SHP77 treated with DMSO at 0.1 percent for 48 hours (cell line): Measurements from ENCODE around the gene ALOXE3.

Experiments used
- DNase-seq: peaks from one replicate; lab custom pipeline; 2025; lab: John Stamatoyannopoulos, UW

ALOXE3 gene

DNA sequence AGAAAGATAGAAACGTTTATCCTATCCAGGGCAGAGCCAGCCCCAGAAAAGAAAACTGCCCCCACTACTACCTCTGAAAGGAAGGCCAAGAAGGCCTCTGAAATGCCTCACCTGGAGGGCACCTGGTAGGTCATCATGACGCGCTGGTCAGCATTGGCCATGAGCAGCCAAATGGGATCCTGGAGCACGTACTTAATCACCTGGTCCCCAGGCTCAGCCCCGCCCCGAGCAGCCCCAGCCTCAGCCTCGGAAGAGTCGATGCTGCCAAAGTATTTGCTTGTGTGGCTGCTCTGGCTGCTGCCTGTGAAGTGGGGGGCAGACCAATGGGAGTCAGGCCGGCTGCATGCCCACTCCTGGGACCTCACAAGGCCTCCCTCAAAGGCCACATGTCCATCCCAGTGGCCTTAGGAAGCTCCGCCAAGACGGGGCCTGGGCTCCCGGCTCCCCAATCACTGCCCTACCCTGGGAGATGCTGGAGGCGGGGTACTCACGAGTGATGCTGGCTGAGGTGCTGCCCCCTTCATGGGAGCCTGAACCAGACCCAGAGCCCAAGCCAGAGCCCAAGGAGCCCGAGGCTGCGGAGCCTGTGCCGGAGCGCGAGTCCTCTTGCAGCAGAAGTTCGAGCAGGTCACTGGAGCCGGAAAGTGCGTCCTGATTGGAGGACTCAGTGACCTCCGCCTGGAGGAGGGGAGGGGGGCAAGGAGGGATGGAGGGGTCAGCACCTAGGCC lies 24.0 kb upstream of the ALOXE3 start:
- DNase-seq, result no peak

DNA sequence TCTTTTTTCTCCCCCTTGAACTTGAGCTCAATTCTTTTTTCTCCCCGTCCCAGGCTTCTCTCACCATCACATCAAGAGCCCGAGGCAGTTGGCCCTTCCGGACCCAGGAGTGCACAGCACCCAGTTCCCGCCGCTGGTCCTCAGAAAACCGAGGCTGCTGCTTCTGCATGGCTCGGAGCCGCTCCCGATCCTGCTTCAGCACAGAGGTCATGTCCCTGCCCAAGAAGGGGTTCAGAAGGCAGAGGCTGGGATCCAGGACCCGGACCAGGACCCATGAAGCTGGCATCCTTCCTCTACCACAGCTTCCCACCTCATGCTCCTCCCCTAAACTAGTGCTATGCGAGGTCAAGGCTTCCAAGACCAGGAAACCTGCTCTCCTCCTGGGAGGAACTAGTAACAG lies 23.4 kb upstream of the ALOXE3 start:
- DNase-seq, result no peak

DNA sequence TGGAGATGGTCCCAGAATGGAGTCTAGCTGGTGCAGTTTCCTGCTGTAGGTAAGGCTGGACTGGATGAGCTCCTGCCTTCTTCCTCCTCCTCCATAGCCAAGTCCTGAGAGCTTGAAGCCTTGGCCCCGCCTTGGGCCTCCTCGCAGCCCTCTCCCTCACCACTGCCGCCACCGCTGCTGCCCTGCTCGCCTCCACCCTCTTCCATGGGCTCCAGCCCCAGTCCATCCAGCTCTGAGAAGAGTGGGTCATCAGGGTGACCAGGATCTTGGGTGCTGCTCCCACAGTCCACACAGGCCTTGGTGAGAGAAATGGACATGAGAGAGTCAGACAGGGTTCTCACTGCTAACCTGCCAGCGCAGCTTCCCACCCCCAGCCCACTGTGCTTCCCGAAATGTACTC lies 22.7 kb upstream of the ALOXE3 start:
- DNase-seq, result no peak

DNA sequence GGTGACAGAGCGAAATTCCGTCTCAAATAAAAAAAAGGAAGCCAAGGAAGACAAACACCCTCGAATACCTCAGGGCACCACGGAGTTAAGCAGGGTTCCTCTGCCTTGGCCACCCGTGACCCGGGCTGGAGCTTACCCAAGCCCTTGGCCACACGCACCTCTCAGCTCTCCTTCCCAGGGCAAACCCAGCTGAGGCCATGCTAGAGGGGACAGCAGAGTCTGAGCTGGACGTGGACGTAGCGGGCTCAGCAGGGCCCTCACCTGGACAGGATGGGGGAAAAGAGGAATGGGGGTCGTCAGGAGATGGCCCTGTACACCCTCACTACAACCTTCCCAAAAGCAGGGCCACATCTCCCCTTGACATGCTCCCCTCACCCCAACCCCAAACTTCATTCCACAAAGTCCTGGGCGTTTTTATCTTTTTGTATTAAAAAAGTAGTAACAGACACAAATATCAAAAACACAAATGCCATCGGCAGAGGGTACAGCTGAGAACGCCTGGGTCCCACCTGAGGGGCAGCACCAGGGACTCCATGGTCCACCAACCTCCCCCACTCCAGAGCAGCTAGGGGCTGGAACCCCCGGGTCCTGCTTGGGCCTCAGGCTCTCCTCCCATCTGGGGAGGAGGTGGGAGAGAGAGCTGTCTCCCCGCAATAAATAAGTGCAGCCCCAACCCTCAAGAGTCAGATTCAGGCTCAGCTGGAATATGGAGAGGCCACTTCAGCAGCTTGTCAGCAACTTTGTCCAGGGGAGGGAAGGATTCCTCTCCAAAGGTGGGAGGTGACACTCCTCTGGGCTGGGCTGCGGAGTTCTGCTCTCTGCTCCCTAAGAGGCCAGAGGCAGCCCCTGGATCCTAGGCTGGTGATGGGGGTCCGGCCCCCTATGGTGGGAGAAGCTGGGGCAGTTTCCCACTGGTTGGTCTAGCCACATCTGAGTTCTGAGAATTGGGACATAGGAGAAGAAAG lies 22.0 kb upstream of the ALOXE3 start:
- no peak for DNase-seq

DNA sequence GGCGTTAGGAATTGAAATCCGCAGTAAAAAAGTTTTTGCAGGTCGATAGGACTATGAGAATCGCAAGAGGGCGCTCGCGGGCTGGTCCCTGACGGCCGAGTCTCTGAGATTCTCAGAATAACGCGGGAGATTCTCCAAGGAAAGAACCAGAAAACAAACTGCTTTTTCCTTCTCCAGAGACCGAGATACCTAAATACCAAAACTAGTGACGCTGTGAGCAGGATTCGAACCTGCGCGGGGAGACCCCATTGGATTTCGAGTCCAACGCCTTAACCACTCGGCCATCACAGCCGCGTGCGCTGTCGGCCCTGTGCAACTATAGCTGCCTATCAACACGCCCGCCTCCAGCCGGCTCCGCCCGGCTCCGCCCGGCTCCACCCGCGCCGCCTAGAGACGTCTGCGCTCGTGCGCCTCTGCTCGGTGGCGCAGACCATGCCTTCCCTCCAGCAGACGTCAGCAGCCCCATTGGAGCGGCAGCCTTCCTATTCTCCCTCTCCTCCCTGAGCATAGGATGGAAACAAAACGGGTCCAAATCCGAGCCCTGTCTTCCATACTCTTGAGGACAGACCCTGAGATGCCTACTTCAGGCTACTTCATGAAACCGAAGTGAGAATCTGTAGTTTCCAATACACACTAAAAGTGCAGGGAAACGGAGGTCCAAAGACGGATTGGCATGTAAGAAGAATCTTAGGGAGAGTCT lies 20.5 kb upstream of the ALOXE3 start:
- DNase-seq, result peak; percentile 97

DNA sequence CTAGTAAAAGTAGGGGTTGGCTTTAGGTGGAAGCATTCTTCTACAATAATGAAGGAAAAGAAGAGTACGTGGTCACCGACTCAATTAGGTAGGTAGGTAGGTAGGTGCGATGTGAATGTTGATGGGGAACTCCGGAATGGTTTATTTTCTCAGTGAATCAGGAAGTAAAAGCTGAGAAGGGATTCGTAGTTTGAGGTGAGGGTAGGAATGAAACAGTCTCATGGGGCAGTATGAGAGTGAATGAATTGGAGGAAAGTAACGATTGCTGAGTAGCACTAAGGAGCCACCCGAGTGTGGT lies 20.0 kb upstream of the ALOXE3 start:
- DNase-seq, result no peak

DNA sequence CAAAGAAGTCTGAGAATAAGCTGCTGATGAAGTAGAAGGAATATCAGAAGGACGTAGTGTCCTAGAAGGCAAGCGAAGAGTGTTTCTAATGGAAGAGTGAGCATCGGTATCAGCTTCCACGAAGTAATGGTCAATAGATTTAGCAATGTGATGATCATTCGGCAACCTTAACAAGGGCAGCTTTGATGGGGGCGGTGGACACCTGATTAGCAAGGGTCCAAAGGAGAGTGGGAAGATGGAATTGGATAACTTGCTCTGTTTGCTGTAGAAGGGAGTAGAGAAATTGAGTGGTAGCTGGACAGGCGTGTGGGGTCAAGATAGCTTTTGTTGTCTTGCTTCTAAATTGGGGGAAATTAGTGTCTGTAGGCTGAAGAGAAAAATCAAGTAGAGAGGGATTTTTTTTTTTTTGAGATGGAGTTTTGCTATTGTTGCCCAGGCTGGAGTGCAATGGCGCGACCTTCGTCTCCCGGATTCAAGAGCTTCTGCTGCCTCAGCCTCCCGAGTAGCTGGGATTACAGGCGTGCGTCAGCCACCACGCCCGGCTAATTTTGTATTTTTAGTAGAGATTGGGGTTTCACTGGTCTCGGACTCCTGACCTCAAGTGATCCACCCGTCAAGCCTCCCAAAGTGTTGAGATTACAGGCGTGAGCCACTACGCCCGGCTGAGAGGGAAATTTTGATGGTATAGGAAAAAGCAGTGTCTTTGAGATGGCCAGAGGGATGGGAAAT lies 19.5 kb upstream of the ALOXE3 start:
- DNase-seq, result no peak

DNA sequence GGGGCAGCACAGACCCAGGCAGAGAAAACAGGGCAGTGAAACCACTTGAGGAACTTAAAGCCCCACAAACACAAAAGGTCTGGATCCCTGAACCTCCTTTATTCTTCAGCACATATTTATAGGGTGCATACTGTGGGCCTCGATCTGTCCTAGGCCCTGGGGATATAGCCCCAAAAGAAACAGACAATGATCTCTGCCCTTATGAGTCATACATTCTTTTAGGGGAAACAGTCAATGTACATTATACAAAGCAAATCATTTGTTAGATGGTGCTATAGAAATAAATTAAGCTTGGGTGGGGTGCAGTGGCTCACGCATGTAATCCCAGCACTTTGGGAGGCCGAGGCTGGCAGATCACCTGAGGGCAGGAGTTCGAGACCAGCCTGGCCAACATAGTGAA lies 15.6 kb upstream of the ALOXE3 start:
- DNase-seq, result no peak

DNA sequence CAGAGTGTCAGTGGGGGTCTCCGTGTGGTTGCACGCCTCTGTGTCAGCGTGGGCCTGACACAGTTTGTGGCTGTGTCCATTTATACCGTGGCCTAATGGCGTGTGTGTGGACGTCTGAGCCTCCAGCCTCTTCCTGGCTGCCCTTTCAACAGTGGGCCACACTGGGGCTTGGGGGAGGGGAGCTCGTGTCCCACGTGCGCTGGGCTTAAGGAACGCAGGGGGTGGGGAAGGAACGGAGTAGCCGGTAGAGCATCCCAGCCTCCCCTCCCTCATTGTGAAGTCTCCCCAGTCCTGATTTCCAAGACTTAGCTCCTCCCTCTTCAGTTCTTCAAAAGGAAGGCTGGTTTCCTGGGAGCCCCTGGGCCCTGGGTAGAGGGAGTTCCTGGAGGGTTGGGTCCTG lies 15.1 kb upstream of the ALOXE3 start:
- no peak for DNase-seq

DNA sequence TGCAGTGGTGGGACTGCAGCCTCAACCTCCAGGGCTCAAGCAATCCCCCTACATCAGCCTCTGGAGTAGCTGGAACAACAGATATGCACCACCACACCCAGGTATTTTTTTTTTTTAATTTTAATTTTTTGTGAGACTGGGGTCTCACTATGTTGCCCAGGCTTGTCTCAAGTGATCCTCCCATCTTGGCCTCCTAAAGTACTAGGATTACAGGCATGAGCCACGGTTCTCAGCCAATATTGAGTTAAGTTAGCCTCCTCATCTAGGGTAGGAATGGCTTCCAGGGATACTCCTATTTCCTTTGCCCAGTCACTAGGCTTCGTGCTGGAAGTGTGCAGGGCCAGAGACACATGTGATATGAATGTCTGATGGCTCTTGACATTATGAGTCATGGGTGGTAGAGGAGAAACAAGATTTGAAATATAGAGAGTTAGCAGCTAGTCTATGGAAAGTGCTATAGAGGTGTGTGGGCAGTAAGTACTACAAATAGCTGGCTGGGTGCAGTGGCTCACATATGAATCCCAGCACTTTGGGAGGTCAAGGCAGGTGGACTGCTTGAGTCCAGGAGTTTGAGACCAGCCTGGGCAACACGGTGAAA lies 13.6 kb upstream of the ALOXE3 start:
- DNase-seq, result no peak

DNA sequence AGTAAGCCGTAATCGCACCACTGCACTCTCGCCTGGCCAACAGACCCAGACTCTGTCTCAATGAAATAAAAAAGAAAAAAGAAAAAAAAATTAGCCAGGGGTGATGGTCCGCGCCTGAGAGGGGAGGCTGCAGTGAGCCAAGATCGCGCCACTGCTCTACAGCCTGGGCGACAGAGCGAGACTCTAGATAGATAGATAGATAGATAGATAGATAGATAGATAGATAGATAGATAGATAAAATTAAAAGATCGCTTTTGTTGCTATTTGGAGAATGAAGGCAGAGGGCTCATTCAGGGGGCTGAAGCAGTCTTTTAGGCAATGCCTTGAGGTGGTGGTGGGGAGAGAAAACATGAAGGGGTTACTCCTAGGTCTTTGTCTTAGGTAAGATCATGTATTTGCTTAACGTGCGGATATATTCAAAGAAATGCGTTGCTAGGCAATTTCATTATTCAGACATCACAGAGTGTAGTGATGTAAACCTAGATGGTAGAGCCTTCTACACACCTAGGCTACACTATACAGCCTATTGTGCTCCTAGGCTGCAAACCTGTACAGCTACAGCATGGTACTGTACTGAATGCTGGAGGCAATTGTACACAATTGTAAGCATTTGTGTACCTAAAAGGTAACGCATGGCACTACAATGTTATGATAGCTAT lies 9.9 kb upstream of the ALOXE3 start:
- no peak for DNase-seq

DNA sequence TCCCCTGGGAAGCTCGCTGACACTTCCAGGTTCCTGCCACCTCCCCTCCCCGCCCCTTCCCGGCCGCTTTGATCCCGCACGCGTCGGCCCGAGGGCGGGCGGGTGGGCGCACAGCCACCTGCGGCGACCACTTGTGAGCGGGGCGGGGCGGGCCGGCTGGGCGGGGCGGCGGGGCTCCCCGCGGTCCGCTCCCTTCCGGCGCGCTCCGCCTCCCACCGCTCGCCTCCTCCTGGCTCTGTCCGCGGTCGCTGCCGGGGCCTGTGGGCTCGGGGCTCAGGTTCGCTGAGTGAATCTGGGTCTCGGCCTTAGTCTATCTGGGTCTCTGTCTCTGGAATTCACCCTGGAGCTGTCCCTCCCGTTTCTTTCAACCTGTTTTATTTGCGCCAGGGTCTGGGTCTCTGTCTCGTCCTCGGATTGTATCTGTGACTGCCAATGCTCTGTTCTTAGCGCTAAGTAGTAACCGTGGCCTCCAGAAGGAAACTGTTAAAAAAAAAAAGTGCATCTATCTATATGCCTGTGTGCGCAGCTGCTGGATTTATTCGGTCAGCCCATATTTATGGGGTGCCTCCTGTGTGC lies 8.3 kb upstream of the ALOXE3 start:
- peak; percentile 65 for DNase-seq

DNA sequence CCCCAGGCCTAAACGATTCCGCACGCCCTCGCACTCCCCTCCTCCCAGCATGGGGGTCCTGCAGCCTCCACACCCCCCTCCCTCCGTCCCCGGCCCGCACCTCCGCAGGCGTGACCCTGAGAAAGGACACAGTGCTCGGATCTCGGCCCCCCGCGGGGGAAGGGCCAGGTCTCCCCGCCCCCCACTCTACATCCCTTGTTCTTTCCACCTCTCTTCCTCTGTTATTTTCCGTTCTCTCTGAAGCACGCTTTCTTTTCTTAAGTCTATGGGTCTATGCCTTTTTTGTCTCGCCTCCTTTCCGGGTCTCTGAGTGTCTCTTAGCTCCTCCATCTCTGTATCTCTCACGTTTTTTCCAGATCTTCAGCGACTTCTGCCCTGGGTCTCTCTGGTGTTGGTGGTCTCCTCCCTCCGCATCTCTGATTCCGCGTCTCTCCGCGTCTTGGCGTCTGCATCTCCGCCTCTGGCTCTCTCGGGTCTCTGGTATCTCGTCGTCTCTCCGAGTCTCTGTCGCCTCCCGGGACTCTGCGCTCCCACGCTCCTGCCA lies 7.7 kb upstream of the ALOXE3 start:
- DNase-seq, result peak; percentile 63

DNA sequence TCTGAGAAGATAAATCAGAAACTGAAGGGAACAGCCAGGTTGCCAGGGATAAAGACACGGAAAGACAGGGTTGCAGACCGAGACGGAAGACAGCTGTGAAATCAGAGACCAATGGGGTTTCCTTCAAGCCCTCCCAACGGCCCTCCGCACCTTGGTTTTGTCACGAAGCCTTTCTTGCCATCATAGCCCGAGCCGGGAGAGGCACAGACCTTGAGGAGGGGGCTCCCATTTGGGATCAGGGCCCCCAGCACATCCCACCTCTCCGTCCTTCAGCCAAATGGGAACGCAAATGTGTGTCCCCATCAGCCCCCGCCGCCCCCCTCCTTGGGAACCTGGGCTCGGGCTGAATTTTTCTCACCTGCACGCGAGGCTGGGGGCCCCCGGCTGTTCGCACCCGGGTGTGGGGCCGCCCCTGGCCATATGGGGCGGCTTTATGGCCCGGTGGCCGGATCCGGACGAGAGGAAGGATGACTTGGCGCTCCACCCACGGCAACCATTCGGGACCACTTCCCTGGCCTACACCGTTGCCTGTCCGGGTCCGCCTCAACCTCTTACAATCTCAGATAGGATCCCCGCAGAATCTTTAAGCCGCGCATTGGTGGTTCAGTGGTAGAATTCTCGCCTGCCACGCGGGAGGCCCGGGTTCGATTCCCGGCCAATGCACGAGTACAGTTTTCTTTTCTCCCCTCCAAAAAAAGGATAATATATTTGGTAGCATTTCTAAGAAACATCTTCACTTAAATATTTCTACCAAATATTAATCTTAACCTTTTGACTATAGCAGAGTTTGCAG lies 7.0 kb upstream of the ALOXE3 start:
- peak; percentile 80 for DNase-seq

DNA sequence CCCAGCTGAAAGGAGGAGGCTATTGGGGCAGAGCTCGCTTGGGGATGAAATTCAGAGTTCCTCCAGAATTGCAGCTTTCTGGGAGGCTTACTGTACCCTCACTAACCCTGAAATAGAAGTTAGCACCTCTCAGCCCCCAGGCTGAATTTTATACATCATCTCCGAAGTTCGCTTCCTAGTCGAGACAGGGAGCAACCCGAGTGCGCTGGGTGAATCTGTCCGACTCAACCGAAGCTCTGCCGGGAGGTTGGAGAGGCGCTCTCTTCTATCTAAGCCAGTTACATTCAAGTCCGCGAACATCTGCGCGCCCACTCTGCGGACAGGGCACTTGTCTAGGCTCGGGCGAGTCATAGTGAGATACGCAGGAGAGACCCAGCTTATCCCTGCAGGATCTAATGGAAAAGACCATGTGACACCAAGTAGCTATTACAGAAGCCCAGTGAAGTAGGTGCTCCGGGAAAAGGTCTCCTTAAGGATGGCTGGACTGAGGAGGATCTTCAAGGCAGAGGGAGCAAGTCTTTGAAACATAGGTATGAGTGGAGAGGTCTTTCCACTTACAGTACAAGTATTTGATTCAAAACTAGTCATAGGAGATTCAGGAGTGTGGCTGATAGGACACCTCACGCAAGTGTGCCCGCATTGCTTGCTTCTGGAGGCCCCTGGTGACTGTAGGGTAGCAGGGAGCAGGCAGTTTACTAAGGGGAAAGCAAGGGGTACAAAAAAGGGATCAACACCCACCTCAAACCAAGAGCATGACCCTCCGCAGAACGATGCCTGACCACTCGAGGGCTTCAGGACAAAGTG lies 6.2 kb upstream of the ALOXE3 start:
- peak; percentile 47 for DNase-seq

DNA sequence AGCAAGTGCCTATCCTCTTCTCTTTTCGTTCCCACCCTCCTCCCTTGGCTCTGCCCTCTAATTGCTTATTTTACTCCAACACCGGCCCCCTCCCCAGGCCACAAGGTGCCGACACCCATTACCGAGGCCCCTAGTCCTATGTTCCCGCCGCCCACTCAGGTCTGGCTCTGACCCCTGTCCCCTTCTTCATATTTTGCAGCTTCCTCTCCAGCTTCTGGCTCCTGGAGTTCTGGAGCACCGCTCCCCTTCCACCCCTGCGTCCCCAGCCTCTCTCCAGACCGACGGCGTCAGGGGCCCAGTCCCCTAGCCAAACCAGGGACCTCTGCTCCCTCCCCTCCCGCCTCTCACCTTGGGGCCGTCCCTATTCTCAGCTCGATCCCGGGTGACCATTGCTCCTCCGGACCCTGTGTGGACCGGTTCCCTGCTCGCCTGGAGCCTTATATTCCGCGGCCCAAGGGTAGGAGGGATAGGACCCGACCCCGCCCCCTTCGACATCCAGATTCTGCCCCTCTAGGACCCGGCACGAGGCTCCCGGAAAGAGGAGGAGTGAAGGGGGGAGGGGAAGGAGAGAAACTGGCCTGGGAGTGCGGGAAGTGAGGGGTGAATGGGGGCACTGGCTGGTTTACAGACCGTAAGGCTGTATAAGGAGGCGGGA lies 5.5 kb upstream of the ALOXE3 start, which contains the start of gene HES7:
TSS of gene HES7 (minus strand) at position 412 of the 655 bp plus-strand sequence. CDS start at position 390, 22 bp downstream.
- peak; percentile 36 for DNase-seq

DNA sequence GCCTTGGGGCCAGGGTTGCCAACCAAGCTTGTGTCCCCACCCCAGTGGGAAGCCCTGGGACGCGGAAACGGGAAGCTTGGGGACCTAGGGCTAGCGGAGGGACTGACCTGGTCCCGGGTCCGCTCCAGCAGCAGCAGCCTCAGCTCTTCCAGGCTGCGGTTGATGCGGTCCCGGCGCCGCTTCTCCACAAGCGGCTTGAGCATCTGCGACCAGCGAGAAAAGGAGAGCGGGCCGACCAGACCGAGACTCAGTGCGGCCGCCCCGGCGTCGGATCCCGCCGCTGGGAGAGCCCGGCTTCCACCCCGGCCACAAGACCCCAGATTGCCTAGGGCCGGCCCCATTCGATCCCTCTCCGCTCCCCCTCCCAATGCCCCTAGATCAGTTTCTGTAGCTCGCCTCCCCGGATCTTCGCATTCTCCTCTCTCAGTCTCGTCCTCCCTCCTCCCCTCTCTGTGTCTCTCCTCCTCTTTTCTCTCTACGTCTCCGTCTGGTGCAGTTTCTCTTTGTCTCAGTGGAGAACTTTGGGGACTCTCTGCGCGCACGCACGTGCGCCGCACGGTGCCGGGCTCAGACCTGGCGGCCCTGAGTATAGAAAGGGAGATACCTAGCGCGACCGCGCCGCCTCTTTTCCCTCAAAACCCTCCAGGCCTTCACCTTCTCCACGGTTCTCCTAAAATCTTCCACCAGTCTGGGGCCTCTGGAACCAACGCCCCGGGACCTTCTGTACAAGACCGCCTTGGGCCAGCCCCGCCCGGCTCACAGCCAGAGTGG lies 4.8 kb upstream of the ALOXE3 start:
- no peak for DNase-seq
